ENCODE measurements around the gene ASNSD1. TPM values are rescaled to one million over a fixed set of nuclear protein-coding genes. Genes with fewer than 3 reads are reported as not detected.
A peak's percentile ranks its signal among the peaks of the same experiment; 100 is the strongest.

The ASNSD1 gene
- total RNA-seq, 2 experiments from 2014 or later, result 41.0 to 43.2 TPM

DNA sequence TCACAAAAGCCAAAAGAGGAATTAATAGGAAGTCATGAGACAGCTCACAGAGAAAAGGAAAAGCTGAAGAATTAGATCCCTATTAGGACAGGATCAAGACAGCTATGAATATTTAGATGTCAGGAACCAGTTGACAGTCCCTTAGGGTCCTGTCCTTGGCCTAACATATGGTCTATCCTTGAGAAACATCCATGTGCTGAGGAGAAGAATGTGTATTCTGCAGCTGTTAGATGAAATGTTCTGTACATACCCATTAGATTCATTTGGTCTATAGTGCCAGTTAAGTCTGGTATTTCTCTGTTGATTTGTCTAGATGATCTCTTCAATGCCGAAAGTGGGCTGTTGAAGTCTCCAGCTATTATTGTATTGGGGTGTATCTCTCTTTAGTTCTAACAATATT lies 43.1 kb upstream of the ASNSD1 start:
- intact Hi-C loops (cut with micrococcal nuclease), result no loop called here
- no peaks in the 10 kb centered on the region for H3K9me3 Mint-ChIP-seq
- no peak overlapping the region for H3K4me3 Mint-ChIP-seq
- H3K36me3 Mint-ChIP-seq (ENCODE audit: low read depth), result no peaks in the 10 kb centered on the region
- TF ChIP-seq, protein P1, sequence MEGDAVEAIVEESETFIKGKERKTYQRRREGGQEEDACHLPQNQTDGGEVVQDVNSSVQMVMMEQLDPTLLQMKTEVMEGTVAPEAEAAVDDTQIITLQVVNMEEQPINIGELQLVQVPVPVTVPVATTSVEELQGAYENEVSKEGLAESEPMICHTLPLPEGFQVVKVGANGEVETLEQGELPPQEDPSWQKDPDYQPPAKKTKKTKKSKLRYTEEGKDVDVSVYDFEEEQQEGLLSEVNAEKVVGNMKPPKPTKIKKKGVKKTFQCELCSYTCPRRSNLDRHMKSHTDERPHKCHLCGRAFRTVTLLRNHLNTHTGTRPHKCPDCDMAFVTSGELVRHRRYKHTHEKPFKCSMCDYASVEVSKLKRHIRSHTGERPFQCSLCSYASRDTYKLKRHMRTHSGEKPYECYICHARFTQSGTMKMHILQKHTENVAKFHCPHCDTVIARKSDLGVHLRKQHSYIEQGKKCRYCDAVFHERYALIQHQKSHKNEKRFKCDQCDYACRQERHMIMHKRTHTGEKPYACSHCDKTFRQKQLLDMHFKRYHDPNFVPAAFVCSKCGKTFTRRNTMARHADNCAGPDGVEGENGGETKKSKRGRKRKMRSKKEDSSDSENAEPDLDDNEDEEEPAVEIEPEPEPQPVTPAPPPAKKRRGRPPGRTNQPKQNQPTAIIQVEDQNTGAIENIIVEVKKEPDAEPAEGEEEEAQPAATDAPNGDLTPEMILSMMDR (IDR thresholded peaks at IDR 0.05), result no peak
- H3K27me3 Mint-ChIP-seq, result no peaks in the 10 kb centered on the region
- POLR2A ChIA-PET, result no interaction called here
- CTCF ChIA-PET, result interaction anchor here (0.9 kb wide), 1 partner anchor 15 kb away, joined by 4 read pairs; no protein-coding TSS in a partner anchor
- no peak for ATAC-seq
- peaks cover 2% of the 10 kb centered on the region for H3K4me1 Mint-ChIP-seq (ENCODE audit: low read depth)
- H3K27ac Mint-ChIP-seq, result no peak overlapping the region
- DNase-seq, result no peak

DNA sequence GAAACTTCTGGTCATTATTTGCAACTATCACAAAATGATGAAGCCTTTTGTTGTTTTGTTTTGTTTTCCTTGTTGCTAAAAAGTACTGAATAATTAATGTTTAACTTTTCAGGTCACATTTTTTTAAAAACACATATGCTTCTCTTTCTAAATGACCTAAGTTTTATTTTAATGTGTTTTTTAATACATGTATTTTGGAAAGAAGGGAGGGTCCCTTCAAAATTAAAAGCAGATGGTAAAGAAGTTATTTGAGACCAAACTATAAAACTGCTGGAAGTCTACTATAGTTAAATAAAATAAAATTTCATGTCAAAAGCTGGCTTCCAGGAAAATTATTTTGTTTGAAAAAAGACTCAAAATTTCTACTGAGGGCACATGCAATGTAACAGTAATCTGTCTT lies 39.5 kb upstream of the ASNSD1 start:
- POLR2A ChIA-PET, result no interaction called here
- ATAC-seq (no peak), DNase-seq (no peak)
- no peaks in the 10 kb centered on the region for H3K9me3 Mint-ChIP-seq
- TF ChIP-seq, protein P1 (IDR thresholded peaks at IDR 0.05), result no peak
- intact Hi-C loops (cut with micrococcal nuclease), result no loop called here
- H3K27me3 Mint-ChIP-seq, result no peaks in the 10 kb centered on the region
- no peak overlapping the region for H3K4me3 Mint-ChIP-seq
- no peak overlapping the region for H3K27ac Mint-ChIP-seq
- no peaks in the 10 kb centered on the region for H3K36me3 Mint-ChIP-seq (ENCODE audit: low read depth)
- peaks cover 20% of the 10 kb centered on the region for H3K4me1 Mint-ChIP-seq (ENCODE audit: low read depth)
- CTCF ChIA-PET, result no interaction called here

DNA sequence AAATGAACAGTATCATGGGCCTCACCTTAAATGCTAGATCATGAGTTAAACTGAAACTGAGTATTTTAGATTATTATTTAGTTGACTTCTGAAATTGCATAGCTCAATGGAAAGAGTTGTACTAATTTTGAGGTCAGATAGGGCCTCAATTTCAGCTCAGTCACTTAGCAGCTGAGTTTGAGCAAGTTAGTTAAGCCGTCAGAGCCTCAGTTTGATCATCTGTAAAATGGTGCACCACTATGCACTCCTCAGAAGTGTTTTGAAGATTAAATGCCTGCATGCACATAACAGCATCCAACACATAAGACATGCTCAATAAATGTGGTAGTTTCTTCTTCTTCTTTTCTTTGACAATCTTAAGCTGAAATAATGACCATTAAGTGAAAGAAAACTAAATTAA lies 38.2 kb upstream of the ASNSD1 start:
- TF ChIP-seq, protein P1 (IDR thresholded peaks at IDR 0.05), result no peak
- peaks cover 20% of the 10 kb centered on the region for H3K4me1 Mint-ChIP-seq (ENCODE audit: low read depth)
- ChIA-PET CTCF (interaction anchor here (0.7 kb wide), 1 partner anchor 8 kb away, joined by 3 read pairs; no protein-coding TSS in a partner anchor), POLR2A (interaction anchor here (1.0 kb wide), 1 partner anchor 13 kb away, joined by 3 read pairs; no protein-coding TSS in a partner anchor)
- intact Hi-C loops (cut with micrococcal nuclease), result no loop called here
- DNase-seq (no peak), ATAC-seq (no peak)
- H3K4me3 Mint-ChIP-seq, result no peak overlapping the region
- no peaks in the 10 kb centered on the region for H3K36me3 Mint-ChIP-seq (ENCODE audit: low read depth)
- no peak overlapping the region for H3K27ac Mint-ChIP-seq
- H3K9me3 Mint-ChIP-seq, result no peaks in the 10 kb centered on the region
- no peaks in the 10 kb centered on the region for H3K27me3 Mint-ChIP-seq

GRCh38 chr2:189624648-189625355 lies 36.5 kb upstream of the ASNSD1 start:
- POLR2A ChIA-PET, result no interaction called here
- ATAC-seq (peak; percentile 62), DNase-seq (peak; percentile 4)
- intact Hi-C loops (cut with micrococcal nuclease), result no loop called here
- H3K9me3 Mint-ChIP-seq, result no peaks in the 10 kb centered on the region
- CTCF ChIA-PET, result interaction anchor here (1.0 to 1.4 kb wide), 3 partner anchors 10 to 122 kb away, joined by 3 to 4 read pairs (median 3); no protein-coding TSS in a partner anchor
- TF ChIP-seq, protein P1 (IDR thresholded peaks at IDR 0.05), result no peak
- H3K4me1 Mint-ChIP-seq (ENCODE audit: low read depth), result peaks cover 20% of the 10 kb centered on the region
- H3K4me3 Mint-ChIP-seq, result no peak overlapping the region
- no peaks in the 10 kb centered on the region for H3K27me3 Mint-ChIP-seq
- H3K36me3 Mint-ChIP-seq (ENCODE audit: low read depth), result no peaks in the 10 kb centered on the region
- H3K27ac Mint-ChIP-seq, result no peak overlapping the region

DNA sequence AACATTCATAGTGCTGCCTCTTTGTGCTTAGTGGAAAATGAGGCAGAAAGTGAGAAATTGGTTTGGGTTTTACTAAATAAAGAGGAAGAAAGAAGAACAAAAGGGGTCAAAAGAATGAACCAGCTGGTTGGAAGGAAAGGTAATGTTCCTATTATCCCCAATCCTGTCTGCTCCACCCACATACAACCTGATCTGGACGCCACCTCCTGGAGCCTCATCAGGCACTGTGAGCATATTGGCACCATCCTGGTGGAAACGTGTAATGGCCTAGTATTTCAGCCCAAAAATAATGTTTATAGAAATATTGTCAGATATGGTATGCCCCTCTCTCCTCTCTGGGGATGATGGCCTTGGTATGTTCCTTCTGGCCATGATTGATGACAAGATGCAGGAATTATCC lies 35.6 kb upstream of the ASNSD1 start:
- intact Hi-C loops (cut with micrococcal nuclease), result no loop called here
- TF ChIP-seq, protein P1 (IDR thresholded peaks at IDR 0.05), result no peak
- peaks cover 20% of the 10 kb centered on the region for H3K4me1 Mint-ChIP-seq (ENCODE audit: low read depth)
- no peak overlapping the region for H3K27ac Mint-ChIP-seq
- ChIA-PET CTCF (interaction anchor here (1.0 kb wide), 2 partner anchors 112 to 123 kb away, joined by 3 read pairs; no protein-coding TSS in a partner anchor), POLR2A (no interaction called here)
- H3K36me3 Mint-ChIP-seq (ENCODE audit: low read depth), result no peaks in the 10 kb centered on the region
- no peak for ATAC-seq
- no peaks in the 10 kb centered on the region for H3K27me3 Mint-ChIP-seq
- no peak overlapping the region for H3K4me3 Mint-ChIP-seq
- no peak for DNase-seq
- no peaks in the 10 kb centered on the region for H3K9me3 Mint-ChIP-seq

Data from activated CD8-positive, alpha-beta T cell treated with anti-CD3 and anti-CD28 coated beads for 36 hours (primary cell).